Hepatocyte (in vitro differentiated cells): Measurements from ENCODE around the gene OTOP3.

Experiments used
- EZH2 ChIP-seq: fragments of 200-600 bp; sonication (generic); IDR thresholded peaks from 2 replicates; pipeline ENCODE4 v1.6.1; 2016; ENCODE audit warnings: antibody characterized with exemption, mild to moderate bottlenecking, borderline replicate concordance
- TF ChIP-seq, protein P1 (sequence below): fragments of 200-600 bp; sonication (generic); IDR thresholded peaks from 2 replicates; pipeline ENCODE4 v1.5.1; 2016; ENCODE audit warnings: antibody characterized with exemption, mild to moderate bottlenecking; ENCODE audit not compliant: poor library complexity

DNA sequence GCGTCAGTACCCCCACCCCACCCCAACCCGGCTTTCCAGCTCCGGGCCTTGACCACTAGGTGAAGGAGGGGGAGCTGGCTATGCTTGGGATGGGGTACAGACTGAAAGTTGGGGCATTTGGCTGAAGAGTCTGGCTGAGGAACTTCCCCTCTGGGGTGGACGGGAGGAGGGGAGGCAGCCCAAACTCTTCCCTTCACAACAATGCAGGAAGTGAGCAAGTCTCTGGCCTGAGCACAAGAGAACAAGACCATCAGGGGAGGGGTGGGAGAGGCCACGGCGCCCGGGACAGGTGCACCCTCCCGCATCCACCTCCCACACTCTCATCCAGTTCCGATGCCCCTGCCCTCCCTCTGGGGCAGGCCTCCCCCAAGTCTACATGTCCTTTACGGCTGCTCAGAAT lies 18.3 kb upstream of the OTOP3 start:
- TF ChIP-seq, protein P1, sequence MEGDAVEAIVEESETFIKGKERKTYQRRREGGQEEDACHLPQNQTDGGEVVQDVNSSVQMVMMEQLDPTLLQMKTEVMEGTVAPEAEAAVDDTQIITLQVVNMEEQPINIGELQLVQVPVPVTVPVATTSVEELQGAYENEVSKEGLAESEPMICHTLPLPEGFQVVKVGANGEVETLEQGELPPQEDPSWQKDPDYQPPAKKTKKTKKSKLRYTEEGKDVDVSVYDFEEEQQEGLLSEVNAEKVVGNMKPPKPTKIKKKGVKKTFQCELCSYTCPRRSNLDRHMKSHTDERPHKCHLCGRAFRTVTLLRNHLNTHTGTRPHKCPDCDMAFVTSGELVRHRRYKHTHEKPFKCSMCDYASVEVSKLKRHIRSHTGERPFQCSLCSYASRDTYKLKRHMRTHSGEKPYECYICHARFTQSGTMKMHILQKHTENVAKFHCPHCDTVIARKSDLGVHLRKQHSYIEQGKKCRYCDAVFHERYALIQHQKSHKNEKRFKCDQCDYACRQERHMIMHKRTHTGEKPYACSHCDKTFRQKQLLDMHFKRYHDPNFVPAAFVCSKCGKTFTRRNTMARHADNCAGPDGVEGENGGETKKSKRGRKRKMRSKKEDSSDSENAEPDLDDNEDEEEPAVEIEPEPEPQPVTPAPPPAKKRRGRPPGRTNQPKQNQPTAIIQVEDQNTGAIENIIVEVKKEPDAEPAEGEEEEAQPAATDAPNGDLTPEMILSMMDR: no peak
- no peak for TF ChIP-seq EZH2
